Adrenal gland (tissue), 12 donors: Measurements from ENCODE around the gene MFNG. TPM values are rescaled to one million over a fixed set of nuclear protein-coding genes. Genes with fewer than 3 reads are reported as not detected.

Experiments used
- DNase-seq, 7 donors: peaks; one replicate each; pipeline ENCODE4 v3.0.0-alpha.2; 2019 to 2020
- H3K27ac ChIP-seq, 5 donors: fragments of 200-600 bp; sonication (generic) in 4 of 5; 1 replicate in 3 of 5; 2 replicates in 2 of 5; pipeline versions ENCODE4 v1.5.1 to v1.8.0; 2016 to 2020; ENCODE audit warnings: mild to moderate bottlenecking in 1 of 5
- H3K27me3 ChIP-seq: fragments of 200-600 bp; 2 replicates; pipeline ENCODE4 v1.8.0; 2021
- H3K36me3 ChIP-seq, 2 donors: fragments of 200-600 bp; replicated peaks in 1 of 2; 1 replicate in 1 of 2; 2 replicates in 1 of 2; pipeline versions ENCODE4 v1.5.1 to v1.8.0; 2018 to 2022
- H3K4me1 ChIP-seq, 2 donors: fragments of 200-600 bp; replicated peaks in 1 of 2; 1 replicate in 1 of 2; 2 replicates in 1 of 2; pipeline versions ENCODE4 v1.5.1 to v1.8.0; 2018 to 2021
- H3K4me3 ChIP-seq, 4 donors: fragments of 200-600 bp; sonication (generic) in 3 of 4; one replicate each; pipeline ENCODE4 v1.5.1; 2016 to 2018
- H3K9me3 ChIP-seq, 3 donors: fragments of 200-600 bp; sonication (generic) in 1 of 3; replicated peaks in 1 of 3; 1 replicate in 2 of 3; 2 replicates in 1 of 3; pipeline versions ENCODE4 v1.5.1 to v1.8.0; 2016 to 2021
- POLR2A ChIP-seq, 2 donors: fragments of 450-650 bp; IDR thresholded peaks; one replicate each; pipeline ENCODE4 v1.6.1; 2017; ENCODE audit warnings: antibody characterized with exemption in 2 of 2, mild to moderate bottlenecking in 2 of 2, moderate library complexity in 1 of 2
- WGBS, 4 donors: extraction: QIAGEN DNeasy Blood & Tissue Kit in 2 of 4; methylation state at CpG; one replicate each; pipeline versions ENCODE4 v1.1.5 to v1.1.7; 2013 to 2017; 5-methylcytosine and 5-hydroxymethylcytosine counted together
- intact Hi-C, 2 donors: fragments of 100-400 bp; cut with DNase I; formaldehyde crosslinking; loops; one replicate each; pipeline versions ENCODE4 v1.14.1 to v1.15.0; 2022 to 2023
- polyA plus RNA-seq, 3 donors: library from polyadenylated mRNA; stranded (reverse); fragments of 200-250 nt in 2 of 3; fragments of 350-450 nt in 1 of 3; fragmentation: Illumina TruSeq in 1 of 3; extraction: RNeasy Lipid Tissue Mini Kit (QIAGEN cat#74804) in 1 of 3; gene quantifications; one replicate each; pipeline ENCODE4 v1.2.3, GENCODE V29; 2013 to 2014
- total RNA-seq, 9 donors: library from RNA; depleted of rRNA in 4 of 9; stranded (reverse); fragments of >200 nt in 4 of 9; fragments of 120-200 nt in 1 of 9; fragmentation: NEBNext Ultra II Directional in 1 of 9; extraction: Animal tissue kit (Norgen Biotek cat#: 25700) in 1 of 9; gene quantifications; one replicate each; pipeline versions ENCODE4 v1.1.0 to v1.2.4, GENCODE V29; 2013 to 2023
- TF ChIP-seq, protein P1 (sequence below), 6 experiments: fragments of 450-650 bp in 4 of 6; fragments of 200-600 bp in 2 of 6; sonication (generic) in 1 of 6; IDR thresholded peaks; 1 replicate in 5 of 6; 2 replicates in 1 of 6; pipeline versions ENCODE4 v1.5.1 to v1.8.0; 2016 to 2021; ENCODE audit warnings: antibody characterized with exemption in 6 of 6, mild to moderate bottlenecking in 2 of 6, moderate library complexity in 1 of 6
- donor health status: healthy with polysubstance abuse.
- donor health status: Bipolar disorder and iron deficiency.
- donor health status: DM: yes; HTN: yes; CAD: no.
- donor health status: DM: no; HTN: no; CAD: no.
- donor health status: DM: no; HTN: no; CAD: no.
- donor health status: DM: yes; HTN: yes; CAD: no.

MFNG gene
- total and polyA plus RNA-seq, 12 donors, result 4.0 to 27.6 (median 17.9) TPM

DNA sequence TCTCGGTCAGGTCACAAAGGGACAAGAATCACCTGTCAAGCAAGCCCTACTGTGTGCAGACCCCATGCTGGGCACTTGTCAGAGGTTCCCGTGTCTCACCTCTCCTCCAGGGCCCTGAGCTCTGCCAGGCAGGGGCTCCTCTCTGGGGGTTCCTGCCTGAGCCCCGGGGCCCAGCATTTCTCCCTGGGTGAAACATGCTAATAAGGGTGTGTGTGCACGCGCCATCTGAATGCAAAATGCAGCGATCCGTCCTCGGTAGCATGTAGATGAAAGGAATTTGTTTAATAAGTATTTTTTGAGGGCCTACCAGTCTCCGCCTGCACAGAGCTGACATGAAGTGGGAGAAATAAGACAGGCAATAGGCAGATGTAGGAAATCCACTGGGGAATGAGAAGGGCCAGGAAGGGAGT, 64.7 kb downstream of the MFNG start:
- Histone ChIP-seq H3K4me1 (no peaks in the 10 kb centered on the region), H3K27me3 (peaks cover 13% of the 10 kb centered on the region)

DNA sequence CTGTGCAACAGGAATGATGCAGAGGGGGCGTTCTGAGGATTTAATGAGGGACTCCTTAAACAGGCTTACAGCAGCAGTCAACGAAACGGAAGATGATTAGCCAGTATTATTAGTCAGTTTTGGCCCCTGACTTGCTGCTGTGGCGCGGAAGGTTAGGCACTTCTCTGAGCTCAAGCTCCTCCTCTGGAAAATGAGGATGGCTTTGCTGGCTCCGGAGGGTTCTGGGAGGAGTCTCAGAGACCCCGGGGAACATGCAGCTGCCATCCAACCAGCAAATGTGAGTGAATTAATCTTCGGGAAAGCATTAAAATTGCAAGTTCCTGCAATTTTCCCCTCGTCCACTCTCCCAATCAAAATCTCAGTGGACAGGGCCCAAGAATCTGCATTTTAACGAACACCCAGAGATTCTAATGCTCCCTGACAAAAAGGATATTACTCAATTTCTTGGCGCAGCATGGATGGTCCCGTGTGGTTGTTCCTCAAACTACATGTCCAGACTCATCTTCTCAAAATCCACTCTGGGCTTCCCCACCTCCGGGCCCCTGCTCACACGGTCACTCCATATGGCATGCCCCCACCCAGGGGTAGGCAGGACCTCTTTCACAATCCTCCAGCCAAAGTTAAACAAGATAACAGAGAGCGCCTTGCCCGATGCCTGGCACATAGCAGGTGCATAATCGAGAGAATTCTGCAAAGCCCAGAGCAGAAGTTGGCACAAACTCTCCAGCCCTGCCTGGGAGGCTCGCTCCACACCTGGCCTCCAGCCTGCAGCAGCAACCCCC, 65.3 kb downstream of the MFNG start:
- Histone ChIP-seq H3K36me3 (no peaks in the 10 kb centered on the region), H3K9me3 (no peaks in the 10 kb centered on the region), H3K27me3 (peaks cover 16% of the 10 kb centered on the region), H3K4me1 (no peaks in the 10 kb centered on the region), H3K27ac (no peak overlapping the region), H3K4me3 (peak overlapping the region in 1 of 4 donors; percentile 29)
- TF ChIP-seq, protein P1, sequence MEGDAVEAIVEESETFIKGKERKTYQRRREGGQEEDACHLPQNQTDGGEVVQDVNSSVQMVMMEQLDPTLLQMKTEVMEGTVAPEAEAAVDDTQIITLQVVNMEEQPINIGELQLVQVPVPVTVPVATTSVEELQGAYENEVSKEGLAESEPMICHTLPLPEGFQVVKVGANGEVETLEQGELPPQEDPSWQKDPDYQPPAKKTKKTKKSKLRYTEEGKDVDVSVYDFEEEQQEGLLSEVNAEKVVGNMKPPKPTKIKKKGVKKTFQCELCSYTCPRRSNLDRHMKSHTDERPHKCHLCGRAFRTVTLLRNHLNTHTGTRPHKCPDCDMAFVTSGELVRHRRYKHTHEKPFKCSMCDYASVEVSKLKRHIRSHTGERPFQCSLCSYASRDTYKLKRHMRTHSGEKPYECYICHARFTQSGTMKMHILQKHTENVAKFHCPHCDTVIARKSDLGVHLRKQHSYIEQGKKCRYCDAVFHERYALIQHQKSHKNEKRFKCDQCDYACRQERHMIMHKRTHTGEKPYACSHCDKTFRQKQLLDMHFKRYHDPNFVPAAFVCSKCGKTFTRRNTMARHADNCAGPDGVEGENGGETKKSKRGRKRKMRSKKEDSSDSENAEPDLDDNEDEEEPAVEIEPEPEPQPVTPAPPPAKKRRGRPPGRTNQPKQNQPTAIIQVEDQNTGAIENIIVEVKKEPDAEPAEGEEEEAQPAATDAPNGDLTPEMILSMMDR (IDR thresholded peaks at IDR 0.05), result peak in 1 of 6 experiments; percentile 7
- TF ChIP-seq POLR2A (IDR thresholded peaks at IDR 0.05), result no peak
- WGBS, 4 donors, result 46 to 55% (median 51%) methylated on average over 12 to 18 of the region's 18 CpGs
- intact Hi-C loops, result loop anchor here (10.0 kb wide), 1 partner anchor 106 kb away; no protein-coding TSS in a partner anchor
- DNase-seq, result peak in 2 of 7 donors; percentile 24 to 34

More for the DNA sequence above, 64.7 kb downstream of the MFNG start:
- WGBS, 4 donors, result 76 to 85% (median 82%) methylated on average over 7 to 9 of the region's 9 CpGs
- Histone ChIP-seq H3K4me3 (no peak overlapping the region), H3K27ac (no peak overlapping the region), H3K36me3 (no peaks in the 10 kb centered on the region), H3K9me3 (no peaks in the 10 kb centered on the region)
- DNase-seq, result no peak
- TF ChIP-seq POLR2A (IDR thresholded peaks at IDR 0.05), result no peak
- TF ChIP-seq, protein P1 (IDR thresholded peaks at IDR 0.05), result no peak
- intact Hi-C loops, result loop anchor here (10.0 kb wide), 1 partner anchor 107 kb away; no protein-coding TSS in a partner anchor

DNA sequence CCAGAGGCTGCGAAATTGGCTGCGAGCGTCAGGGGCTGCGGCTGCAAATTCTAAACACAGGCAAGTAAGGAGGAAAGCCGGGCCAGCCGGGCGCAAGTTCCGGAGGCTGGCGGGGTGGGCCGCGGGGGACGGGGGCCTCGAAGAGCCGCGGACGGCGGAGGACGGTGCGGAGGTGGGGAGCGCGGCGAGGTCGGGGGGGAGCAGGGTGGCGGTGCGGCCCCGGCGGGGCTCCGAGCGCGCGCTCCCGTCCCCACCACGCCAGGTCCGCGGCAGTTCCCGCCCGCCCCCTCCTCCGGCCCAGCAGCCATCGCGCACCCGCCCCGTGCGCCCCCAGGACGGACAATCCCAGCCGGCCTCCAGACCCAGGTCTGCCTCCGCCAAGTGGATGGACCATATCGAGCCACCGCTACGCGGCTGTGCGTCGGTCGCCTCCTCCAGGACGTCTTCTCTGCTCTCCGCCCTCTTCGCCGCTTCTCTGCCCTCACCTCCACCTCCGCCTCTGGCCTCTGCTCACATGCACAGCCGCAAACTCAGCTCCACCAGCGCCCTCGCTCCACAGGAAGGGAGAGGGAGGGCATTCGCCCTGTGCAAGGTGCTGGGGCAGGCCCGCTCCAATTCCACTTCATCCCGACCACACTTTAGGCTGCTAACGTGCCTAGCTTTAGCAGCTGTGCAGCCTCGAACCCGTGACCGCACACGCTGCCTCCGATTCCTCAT, 66.1 kb downstream of the MFNG start:
- intact Hi-C loops, result loop anchor here (10.0 kb wide), 1 partner anchor 105 kb away; no protein-coding TSS in a partner anchor
- TF ChIP-seq POLR2A (IDR thresholded peaks at IDR 0.05), result no peak
- TF ChIP-seq, protein P1 (IDR thresholded peaks at IDR 0.05), result no peak
- WGBS, 4 donors, result 4 to 14% (median 6%) methylated on average over 9 to 69 of the region's 70 CpGs
- no peaks in the 10 kb centered on the region for H3K9me3 ChIP-seq
- peaks cover 17% of the 10 kb centered on the region for H3K27me3 ChIP-seq
- H3K4me1 ChIP-seq, result no peaks in the 10 kb centered on the region
- no peak for DNase-seq
- H3K4me3 ChIP-seq, result peak overlapping the region in 1 of 4 donors; percentile 29
- no peak overlapping the region for H3K27ac ChIP-seq
- no peaks in the 10 kb centered on the region for H3K36me3 ChIP-seq

DNA sequence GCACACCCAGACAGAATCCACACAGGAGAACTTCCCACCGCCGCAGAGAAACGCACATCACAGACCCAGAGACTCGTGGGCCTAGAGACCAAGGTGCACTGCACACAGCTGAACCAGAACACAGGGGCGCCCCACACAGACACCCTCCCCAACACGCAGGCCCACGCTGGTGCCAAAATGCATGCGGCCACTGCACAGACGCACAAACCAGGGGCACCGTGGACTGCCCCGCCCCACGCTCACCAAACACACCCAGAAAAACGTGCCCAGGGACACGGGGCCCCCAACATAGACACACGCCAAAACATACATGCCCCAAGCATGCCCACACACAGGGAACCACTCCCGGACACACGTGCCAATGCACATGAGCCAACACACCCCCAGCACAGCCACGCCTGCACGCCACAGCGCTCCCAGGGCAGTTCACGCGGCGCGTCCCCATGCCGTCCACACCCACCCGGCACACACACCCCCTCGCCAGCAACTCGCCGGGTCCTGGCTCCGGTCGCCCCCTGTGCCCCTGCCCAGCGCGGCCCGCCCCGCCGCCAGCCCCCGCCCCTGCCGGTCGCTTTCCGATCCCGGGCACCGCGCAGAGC, 66.7 kb downstream of the MFNG start:
- Histone ChIP-seq H3K27me3 (peaks cover 17% of the 10 kb centered on the region), H3K4me3 (peak overlapping the region in 1 of 4 donors; percentile 29), H3K9me3 (no peaks in the 10 kb centered on the region), H3K27ac (no peak overlapping the region), H3K4me1 (no peaks in the 10 kb centered on the region), H3K36me3 (no peaks in the 10 kb centered on the region)
- intact Hi-C loops, result no loop called here
- WGBS, 4 donors, result 14 to 81% (median 23%) methylated on average over 5 to 43 of the region's 43 CpGs
- no peak for TF ChIP-seq POLR2A (IDR thresholded peaks at IDR 0.05)
- TF ChIP-seq, protein P1 (IDR thresholded peaks at IDR 0.05), result no peak
- no peak for DNase-seq
